Muscle layer of duodenum (tissue), 2 donors: ENCODE measurements around the gene OPRD1.
"Not testable (repeated sequence)": the region's sequence is repeated elsewhere in the genome, so short reads cannot be mapped to it uniquely, and the experiment has no call there.

Experiments
- H3K27ac ChIP-seq: one replicate; pipeline ENCODE4 v1.7.0; 2013; ENCODE audit warnings: mild to moderate bottlenecking, low read length
- H3K27me3 ChIP-seq: one replicate; pipeline ENCODE4 v1.7.0; 2013; ENCODE audit warnings: low read depth, mild to moderate bottlenecking, control low read depth, low read length
- H3K36me3 ChIP-seq, 2 donors: one replicate each; pipeline ENCODE4 v1.7.0; 2013; ENCODE audit warnings: low read length in 2 of 2, control low read depth in 1 of 2, mild to moderate bottlenecking in 1 of 2; ENCODE audit not compliant: insufficient read depth in 2 of 2, control insufficient read depth in 1 of 2
- H3K4me1 ChIP-seq, 2 donors: one replicate each; pipeline ENCODE4 v1.7.0; 2013; ENCODE audit warnings: low read length in 2 of 2, mild to moderate bottlenecking in 2 of 2, control low read depth in 1 of 2, moderate library complexity in 1 of 2; ENCODE audit not compliant: insufficient read depth in 2 of 2, control insufficient read depth in 1 of 2
- H3K4me3 ChIP-seq, 2 donors: one replicate each; pipeline ENCODE4 v1.7.0; 2013; ENCODE audit warnings: low read length in 2 of 2, low read depth in 1 of 2, mild to moderate bottlenecking in 1 of 2
- H3K9me3 ChIP-seq, 2 donors: one replicate each; pipeline ENCODE4 v1.7.0; 2013; ENCODE audit warnings: low read length in 2 of 2, control low read depth in 1 of 2, mild to moderate bottlenecking in 1 of 2; ENCODE audit not compliant: control insufficient read depth in 1 of 2
- donor health status: healthy.

OPRD1 gene

DNA sequence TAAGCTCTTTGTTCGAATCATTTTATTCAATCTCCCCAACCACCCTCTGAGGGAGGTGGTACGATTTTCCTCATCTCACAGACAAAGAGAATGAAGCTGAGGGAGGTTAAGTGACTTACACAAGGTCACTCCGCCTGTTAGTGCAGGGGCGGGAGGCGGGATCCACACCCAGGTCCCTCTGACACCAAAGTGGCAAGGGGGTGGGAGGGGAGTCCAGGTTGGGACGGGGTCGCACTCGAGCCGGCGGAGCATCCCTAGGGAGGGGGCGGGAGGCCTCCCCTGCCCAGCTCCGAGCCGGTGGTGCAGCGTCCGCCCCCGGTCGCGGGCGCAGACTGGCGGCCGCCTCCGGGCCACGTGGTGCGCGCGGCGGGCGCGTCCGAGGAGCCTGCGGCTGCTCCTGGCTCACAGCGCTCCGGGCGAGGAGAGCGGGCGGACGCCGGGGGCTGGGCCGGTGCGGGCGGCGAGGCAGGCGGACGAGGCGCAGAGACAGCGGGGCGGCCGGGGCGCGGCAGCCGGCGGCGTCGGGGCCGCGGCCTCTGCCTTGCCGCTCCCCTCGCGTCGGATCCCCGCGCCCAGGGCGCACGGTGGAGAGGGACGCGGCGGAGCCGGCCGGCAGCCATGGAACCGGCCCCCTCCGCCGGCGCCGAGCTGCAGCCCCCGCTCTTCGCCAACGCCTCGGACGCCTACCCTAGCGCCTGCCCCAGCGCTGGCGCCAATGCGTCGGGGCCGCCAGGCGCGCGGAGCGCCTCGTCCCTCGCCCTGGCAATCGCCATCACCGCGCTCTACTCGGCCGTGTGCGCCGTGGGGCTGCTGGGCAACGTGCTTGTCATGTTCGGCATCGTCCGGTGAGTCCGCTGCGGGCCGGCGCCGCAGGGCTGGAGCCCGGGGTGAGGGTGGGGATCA lies at the start of gene OPRD1:
TSS of gene OPRD1 (plus strand) at position 405 of the 903 bp plus-strand sequence. CDS start at position 619, 214 bp downstream.
- no peaks in the 10 kb centered on the region for H3K9me3 ChIP-seq
- peaks cover 0 to 6% of the 10 kb centered on the region in 2 donors for H3K4me1 ChIP-seq
- H3K4me3 ChIP-seq = no peak within 1 kb of the TSS
- H3K36me3 ChIP-seq = no peaks in the 10 kb centered on the region
- H3K27me3 ChIP-seq = peaks cover 34% of the 10 kb centered on the region
- H3K27ac ChIP-seq = no peak within 1 kb of the TSS

DNA sequence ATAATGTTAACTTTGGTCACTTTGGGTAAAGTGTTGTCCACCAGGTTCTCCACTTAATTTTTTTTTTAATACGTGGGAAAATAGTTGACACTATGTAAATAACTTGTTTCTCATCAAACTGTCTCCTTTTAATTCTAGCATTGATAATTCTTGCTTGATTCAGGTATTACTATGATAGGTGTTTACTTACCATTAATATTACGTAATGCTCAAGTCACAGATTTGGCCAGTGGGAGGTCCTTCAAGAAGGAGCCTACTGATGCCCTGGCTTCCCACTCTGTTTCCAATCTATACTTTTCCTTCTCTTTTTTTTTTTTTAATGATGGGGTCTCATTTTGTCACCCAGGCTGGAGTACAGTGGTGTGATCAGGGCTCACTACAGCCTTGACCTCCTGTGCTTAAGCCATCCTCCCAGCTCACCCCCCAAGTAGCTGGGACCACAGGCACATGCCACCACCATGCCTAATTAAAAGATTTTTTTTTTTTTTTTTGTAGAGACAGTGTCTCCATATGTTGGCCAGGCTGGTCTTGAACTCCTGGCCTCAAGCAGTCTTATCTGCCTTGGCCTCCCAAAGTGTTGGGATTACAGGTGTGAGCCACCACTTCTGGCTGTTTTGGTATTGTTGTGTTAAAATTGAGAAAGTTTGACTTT lies 45.3 kb upstream of the OPRD1 start:
- no peaks in the 10 kb centered on the region for H3K9me3 ChIP-seq
- H3K36me3 ChIP-seq = peaks cover 11 to 13% of the 10 kb centered on the region in 2 donors
- H3K4me3 ChIP-seq = no peak overlapping the region
- H3K4me1 ChIP-seq = peaks cover 0 to 3% of the 10 kb centered on the region in 2 donors
- no peaks in the 10 kb centered on the region for H3K27me3 ChIP-seq
- no peak overlapping the region for H3K27ac ChIP-seq

GRCh38 chr1:28770601-28771165 lies 41.3 kb upstream of the OPRD1 start:
- Histone ChIP-seq H3K27ac (no peak overlapping the region), H3K4me3 (no peak overlapping the region), H3K27me3 (no peaks in the 10 kb centered on the region), H3K4me1 (peaks cover 0 to 5% of the 10 kb centered on the region in 2 donors), H3K36me3 (peaks cover 11 to 24% of the 10 kb centered on the region in 2 donors), H3K9me3 (no peaks in the 10 kb centered on the region)

GRCh38 chr1:28771921-28772320 lies 40.0 kb upstream of the OPRD1 start:
- H3K9me3 ChIP-seq, H3K27me3 ChIP-seq, H3K4me3 ChIP-seq, H3K27ac ChIP-seq, H3K4me1 ChIP-seq: not testable (repeated sequence)
- peaks cover 11 to 16% of the 10 kb centered on the region in 2 donors for H3K36me3 ChIP-seq

GRCh38 chr1:28773105-28773504 lies 38.9 kb upstream of the OPRD1 start:
- Histone ChIP-seq H3K4me1 (peaks cover 0 to 5% of the 10 kb centered on the region in 2 donors), H3K36me3 (peaks cover 11 to 16% of the 10 kb centered on the region in 2 donors), H3K4me3 (no peak overlapping the region), H3K9me3 (no peaks in the 10 kb centered on the region), H3K27ac (no peak overlapping the region), H3K27me3 (no peaks in the 10 kb centered on the region)

GRCh38 chr1:28775121-28775942 lies 36.6 kb upstream of the OPRD1 start:
- Histone ChIP-seq H3K36me3 (peaks cover 0 to 10% of the 10 kb centered on the region in 2 donors), H3K4me1 (peaks cover 0 to 5% of the 10 kb centered on the region in 2 donors), H3K9me3 (no peaks in the 10 kb centered on the region), H3K27me3 (no peaks in the 10 kb centered on the region), H3K4me3 (peak overlapping the region; percentile 58 to 66), H3K27ac (peak overlapping the region; percentile 20)

GRCh38 chr1:28776341-28776740 lies 35.6 kb upstream of the OPRD1 start:
- Histone ChIP-seq H3K36me3 (peaks cover 0 to 10% of the 10 kb centered on the region in 2 donors), H3K27me3 (no peaks in the 10 kb centered on the region), H3K4me3 (no peak overlapping the region), H3K4me1 (peaks cover 0 to 5% of the 10 kb centered on the region in 2 donors), H3K27ac (no peak overlapping the region), H3K9me3 (no peaks in the 10 kb centered on the region)

GRCh38 chr1:28778021-28778420 lies 33.9 kb upstream of the OPRD1 start:
- Histone ChIP-seq H3K27ac (no peak overlapping the region), H3K4me3 (no peak overlapping the region), H3K36me3 (peaks cover 0 to 3% of the 10 kb centered on the region in 2 donors), H3K27me3 (no peaks in the 10 kb centered on the region), H3K4me1 (peaks cover 0 to 5% of the 10 kb centered on the region in 2 donors), H3K9me3 (no peaks in the 10 kb centered on the region)

DNA sequence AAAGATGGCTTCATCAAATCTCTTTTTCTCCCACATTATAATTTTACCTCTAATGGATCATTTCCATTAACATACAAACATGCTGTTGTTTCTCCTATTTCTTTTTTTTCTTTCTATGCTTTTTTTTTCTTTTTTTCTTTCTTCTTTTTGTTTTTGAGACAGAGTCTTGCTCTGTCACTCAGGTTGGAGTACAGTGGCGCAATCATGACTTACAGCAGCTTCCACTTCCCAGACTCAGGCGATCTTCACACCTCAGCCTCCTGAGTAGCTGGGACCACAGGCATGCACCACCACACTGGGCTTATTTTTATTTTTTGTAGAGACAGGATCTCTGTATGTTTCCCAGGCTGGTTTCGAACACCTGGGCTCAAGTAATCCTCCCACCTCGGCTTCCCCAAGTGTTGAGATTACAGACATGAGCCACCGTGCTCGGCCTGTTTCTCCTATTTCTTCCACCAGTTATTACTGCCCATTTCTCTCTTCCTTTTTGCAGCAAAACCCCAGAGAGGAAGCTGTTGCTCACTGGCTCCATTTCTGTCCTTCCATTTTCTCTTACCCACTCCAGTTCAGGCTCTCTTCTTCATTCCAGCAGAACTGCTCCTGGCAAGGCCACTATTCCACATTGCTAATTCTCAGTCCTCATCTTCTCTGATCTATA lies 32.1 kb upstream of the OPRD1 start:
- Histone ChIP-seq H3K9me3 (no peaks in the 10 kb centered on the region), H3K36me3 (no peaks in the 10 kb centered on the region), H3K4me3 (no peak overlapping the region), H3K4me1 (peaks cover 0 to 5% of the 10 kb centered on the region in 2 donors), H3K27me3 (no peaks in the 10 kb centered on the region), H3K27ac (no peak overlapping the region)

GRCh38 chr1:28781305-28781704 lies 30.7 kb upstream of the OPRD1 start:
- H3K27ac ChIP-seq = no peak overlapping the region
- H3K27me3 ChIP-seq = no peaks in the 10 kb centered on the region

More at GRCh38 chr1:28781305-28781704, 30.7 kb upstream of the OPRD1 start:
- no peaks in the 10 kb centered on the region for H3K36me3 ChIP-seq
- no peak overlapping the region for H3K4me3 ChIP-seq
- H3K4me1 ChIP-seq = no peaks in the 10 kb centered on the region
- no peaks in the 10 kb centered on the region for H3K9me3 ChIP-seq
